OCI-LY3 (cell line): ENCODE measurements around the gene SDK1.

Experiments
- H2AFZ ChIP-seq: fragments of 200-600, 300-600 bp; shearing (Covaris generic); 2 replicates; pipeline ENCODE4 v1.6.0; 2014; ENCODE audit warnings: antibody characterized with exemption, low read depth, low read length
- H3K27ac ChIP-seq: fragments of 200-600, 300-600 bp; sonication (generic); 2 replicates; pipeline ENCODE4 v1.5.1; 2014; ENCODE audit warnings: mild to moderate bottlenecking, low read length, moderate library complexity, mixed read lengths
- H3K27me3 ChIP-seq: fragments of 200-600, 300-600 bp; sonication (generic); 2 replicates; pipeline ENCODE4 v1.6.1; 2014; ENCODE audit warnings: low read depth, low read length, mixed read lengths
- H3K36me3 ChIP-seq: fragments of 200-600, 300-600 bp; sonication (generic); replicated peaks from 2 replicates; pipeline ENCODE3; 2014; ENCODE audit warnings: low read depth, low read length, mixed read lengths
- H3K4me1 ChIP-seq: fragments of 300-600, 200-600 bp; sonication (generic); 2 replicates; pipeline ENCODE4 v1.6.1; 2014; ENCODE audit warnings: low read length, mixed read lengths
- H3K4me2 ChIP-seq: fragments of 200-600, 300-600 bp; sonication (generic); 2 replicates; pipeline ENCODE4 v1.6.1; 2014; ENCODE audit warnings: low read length, mixed read lengths
- H3K4me3 ChIP-seq: fragments of 300-600, 200-600 bp; sonication (generic); 2 replicates; pipeline ENCODE4 v1.5.1; 2014; ENCODE audit warnings: antibody characterized with exemption, mild to moderate bottlenecking, low read length, moderate library complexity
- H3K79me2 ChIP-seq: fragments of 300-600, 200-600 bp; shearing (Covaris generic); 2 replicates; pipeline ENCODE4 v1.6.1; 2014; ENCODE audit warnings: mild to moderate bottlenecking, low read length, mixed read lengths
- H3K9ac ChIP-seq: fragments of 300-600, 200-600 bp; shearing (Covaris generic); 2 replicates; pipeline ENCODE4 v1.6.0; 2014; ENCODE audit warnings: mild to moderate bottlenecking, low read length, moderate library complexity
- H3K9me3 ChIP-seq: fragments of 200-600, 300-600 bp; shearing (Covaris generic); 2 replicates; pipeline ENCODE4 v1.6.1; 2014; ENCODE audit warnings: low read length, mixed read lengths; ENCODE audit not compliant: insufficient read depth
- H4K20me1 ChIP-seq: fragments of 200-600, 300-600 bp; sonication (generic); 2 replicates; pipeline ENCODE4 v1.6.1; 2016; ENCODE audit warnings: low read length, mixed read lengths; ENCODE audit not compliant: insufficient read depth
- EZH2phosphoT487 ChIP-seq: fragments of 200-600 bp; shearing (Covaris generic); IDR thresholded peaks from 2 replicates; pipeline ENCODE4 v1.6.1; 2018; ENCODE audit warnings: antibody characterized with exemption, mixed run types, low read depth
- TF ChIP-seq, protein P1 (sequence below): fragments of 200-600, 300-600 bp; sonication (generic); IDR thresholded peaks from 2 replicates; pipeline ENCODE4 v1.5.1; 2014; ENCODE audit warnings: antibody characterized with exemption, low read length, low read depth

Gene SDK1

GRCh38 chr7:3835109-3835508 is 534.1 kb downstream of the SDK1 start:
- H3K9me3 ChIP-seq, result no peaks in the 10 kb centered on the region
- no peak for TF ChIP-seq EZH2phosphoT487
- TF ChIP-seq, protein P1, sequence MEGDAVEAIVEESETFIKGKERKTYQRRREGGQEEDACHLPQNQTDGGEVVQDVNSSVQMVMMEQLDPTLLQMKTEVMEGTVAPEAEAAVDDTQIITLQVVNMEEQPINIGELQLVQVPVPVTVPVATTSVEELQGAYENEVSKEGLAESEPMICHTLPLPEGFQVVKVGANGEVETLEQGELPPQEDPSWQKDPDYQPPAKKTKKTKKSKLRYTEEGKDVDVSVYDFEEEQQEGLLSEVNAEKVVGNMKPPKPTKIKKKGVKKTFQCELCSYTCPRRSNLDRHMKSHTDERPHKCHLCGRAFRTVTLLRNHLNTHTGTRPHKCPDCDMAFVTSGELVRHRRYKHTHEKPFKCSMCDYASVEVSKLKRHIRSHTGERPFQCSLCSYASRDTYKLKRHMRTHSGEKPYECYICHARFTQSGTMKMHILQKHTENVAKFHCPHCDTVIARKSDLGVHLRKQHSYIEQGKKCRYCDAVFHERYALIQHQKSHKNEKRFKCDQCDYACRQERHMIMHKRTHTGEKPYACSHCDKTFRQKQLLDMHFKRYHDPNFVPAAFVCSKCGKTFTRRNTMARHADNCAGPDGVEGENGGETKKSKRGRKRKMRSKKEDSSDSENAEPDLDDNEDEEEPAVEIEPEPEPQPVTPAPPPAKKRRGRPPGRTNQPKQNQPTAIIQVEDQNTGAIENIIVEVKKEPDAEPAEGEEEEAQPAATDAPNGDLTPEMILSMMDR, result no peak

DNA sequence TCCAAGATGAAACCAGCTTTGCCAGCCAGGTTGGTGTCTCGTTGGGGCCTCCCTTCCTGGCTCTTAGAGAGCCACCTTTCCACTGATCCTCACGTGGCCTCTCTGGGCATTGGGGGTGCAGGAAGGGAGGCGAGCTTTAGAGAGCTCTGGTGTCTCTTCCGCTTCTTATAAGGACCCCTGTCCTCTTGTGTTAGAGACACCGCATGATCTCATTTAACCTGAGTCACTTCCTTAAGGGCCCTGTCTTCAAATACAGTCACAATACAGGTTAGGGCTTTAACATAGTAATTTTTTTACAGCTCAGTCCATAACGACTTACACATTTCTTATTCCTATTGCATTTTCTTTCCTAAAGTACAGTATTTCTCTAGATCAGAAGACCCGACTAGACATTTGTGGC is 535.8 kb downstream of the SDK1 start:
- no peaks in the 10 kb centered on the region for H4K20me1 ChIP-seq
- H3K36me3 ChIP-seq, result no peaks in the 10 kb centered on the region
- TF ChIP-seq, protein P1, result no peak
- TF ChIP-seq EZH2phosphoT487, result no peak

More at GRCh38 chr7:3835109-3835508, 534.1 kb downstream of the SDK1 start:
- H3K79me2 ChIP-seq, result no peaks in the 10 kb centered on the region
- no peak overlapping the region for H3K4me3 ChIP-seq
- H3K27ac ChIP-seq, result no peak overlapping the region
- no peaks in the 10 kb centered on the region for H3K27me3 ChIP-seq
- H3K9ac ChIP-seq, result no peak overlapping the region
- no peak overlapping the region for H3K4me2 ChIP-seq
- H3K36me3 ChIP-seq, result no peaks in the 10 kb centered on the region
- H3K4me1 ChIP-seq, result no peaks in the 10 kb centered on the region
- no peak overlapping the region for H2AFZ ChIP-seq
- no peaks in the 10 kb centered on the region for H4K20me1 ChIP-seq

DNA sequence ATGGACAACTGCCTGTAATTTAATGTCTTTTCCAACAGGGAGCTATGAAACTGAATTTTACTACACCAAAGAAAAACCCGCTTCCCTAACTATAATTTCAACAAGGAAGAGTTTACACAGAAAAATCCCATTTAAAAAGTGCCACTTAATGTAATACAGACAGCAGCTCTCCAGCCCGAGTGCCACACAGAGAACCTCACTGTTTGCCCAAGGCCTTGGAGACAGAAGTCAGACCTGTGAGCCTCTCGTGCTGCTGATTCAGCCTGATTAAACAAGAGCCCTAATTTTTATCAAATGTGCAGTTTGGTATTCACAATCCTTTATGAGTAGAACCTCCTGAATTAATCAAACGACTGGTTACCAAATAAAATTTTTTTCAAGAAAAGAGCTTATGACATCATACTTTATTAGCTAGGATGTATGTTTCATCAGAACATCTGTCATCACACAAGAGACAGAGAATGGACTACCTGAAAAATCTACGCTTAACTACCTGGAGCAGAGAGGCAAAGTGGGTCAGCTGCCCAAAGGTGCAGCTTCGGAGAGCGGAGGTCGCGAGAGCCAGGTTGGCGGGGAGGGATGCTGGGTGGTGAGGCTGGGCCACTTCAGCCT is 543.6 kb downstream of the SDK1 start:
- Histone ChIP-seq H3K36me3 (no peaks in the 10 kb centered on the region), H3K27ac (no peak overlapping the region), H2AFZ (no peak overlapping the region), H3K4me3 (no peak overlapping the region), H3K4me2 (no peak overlapping the region), H3K4me1 (no peaks in the 10 kb centered on the region), H3K9me3 (no peaks in the 10 kb centered on the region), H3K79me2 (no peaks in the 10 kb centered on the region), H3K9ac (no peak overlapping the region), H3K27me3 (no peaks in the 10 kb centered on the region), H4K20me1 (no peaks in the 10 kb centered on the region)
- TF ChIP-seq, protein P1, result no peak
- TF ChIP-seq EZH2phosphoT487, result no peak

More for the DNA sequence above, 535.8 kb downstream of the SDK1 start:
- Histone ChIP-seq H3K27me3 (no peaks in the 10 kb centered on the region), H3K4me3 (no peak overlapping the region), H3K27ac (no peak overlapping the region), H3K79me2 (no peaks in the 10 kb centered on the region), H2AFZ (no peak overlapping the region), H3K9me3 (no peaks in the 10 kb centered on the region), H3K4me1 (no peaks in the 10 kb centered on the region), H3K9ac (no peak overlapping the region), H3K4me2 (no peak overlapping the region)

- no peak for TF ChIP-seq EZH2phosphoT487
- TF ChIP-seq, protein P1, result no peak
- Histone ChIP-seq H3K4me2 (no peak overlapping the region), H3K4me3 (no peak overlapping the region), H2AFZ (no peak overlapping the region), H3K9ac (no peak overlapping the region), H3K4me1 (no peaks in the 10 kb centered on the region), H4K20me1 (no peaks in the 10 kb centered on the region), H3K36me3 (no peaks in the 10 kb centered on the region), H3K27ac (no peak overlapping the region), H3K9me3 (no peaks in the 10 kb centered on the region), H3K27me3 (no peaks in the 10 kb centered on the region), H3K79me2 (no peaks in the 10 kb centered on the region)
Measured at GRCh38 chr7:3846738-3847137, 545.7 kb downstream of the SDK1 start.
